ENCODE results near the gene NTSR2.

NTSR2 gene

DNA sequence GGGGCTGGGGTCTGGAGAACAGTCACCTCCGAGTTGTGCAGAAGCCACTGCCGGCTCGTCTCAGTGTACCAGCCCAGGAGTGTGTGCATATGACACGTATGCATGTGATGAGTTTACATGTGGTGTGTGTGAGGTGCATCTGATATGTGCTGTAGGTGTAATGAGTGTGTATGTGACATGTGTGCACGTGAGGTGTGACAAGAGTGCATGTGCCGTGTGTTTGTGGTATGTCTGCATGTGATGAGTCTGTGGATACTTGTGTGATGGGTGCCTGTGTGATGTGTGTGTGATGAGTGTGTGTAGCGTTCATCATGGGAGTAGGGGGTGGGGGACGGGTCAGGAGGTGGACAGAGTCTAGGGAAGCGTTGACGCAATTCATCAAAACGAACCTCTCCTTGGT, 12.8 kb downstream of the NTSR2 start:
- no peak for DNase-seq

DNA sequence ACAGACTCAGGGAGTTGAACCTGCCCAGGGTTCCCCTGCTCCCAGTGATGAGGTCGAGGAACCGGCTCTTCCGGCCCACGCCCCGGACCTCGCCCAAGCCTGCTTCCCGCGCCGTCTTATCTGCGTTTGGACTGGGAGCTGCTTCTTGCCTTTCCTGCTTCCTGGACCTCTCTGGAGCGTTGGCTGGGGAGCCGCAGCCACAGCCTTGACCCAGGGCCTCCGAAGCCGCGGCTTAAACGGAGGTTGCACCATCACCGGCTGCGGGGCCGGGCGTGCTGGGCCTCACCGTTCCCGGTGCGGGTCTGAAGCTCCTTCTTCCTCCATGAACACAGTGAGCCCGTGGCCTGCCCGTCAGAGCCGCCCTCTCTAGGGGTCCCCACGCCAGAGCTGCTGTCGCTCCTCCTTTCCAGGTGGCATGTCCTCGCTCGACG, 13.3 kb downstream of the NTSR2 start:
- DNase-seq = no peak

DNA sequence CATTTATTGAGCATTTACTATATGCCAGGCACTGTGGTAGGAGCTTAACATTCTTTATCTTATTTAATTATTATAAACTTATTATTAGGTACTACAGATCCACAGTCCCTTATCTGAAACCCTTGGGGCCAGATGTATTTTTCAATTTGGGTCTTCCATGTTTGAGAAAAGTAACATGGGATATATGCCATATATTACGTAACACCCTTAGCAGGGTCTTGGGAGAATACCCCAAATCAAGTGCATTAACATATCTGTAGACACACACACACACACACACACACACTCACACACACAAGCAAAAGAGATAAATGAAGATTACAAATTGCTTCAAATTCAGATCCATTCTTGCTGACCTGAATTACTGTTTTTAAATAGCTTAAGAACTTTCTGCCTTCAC, 13.7 kb downstream of the NTSR2 start:
- DNase-seq = no peak

DNA sequence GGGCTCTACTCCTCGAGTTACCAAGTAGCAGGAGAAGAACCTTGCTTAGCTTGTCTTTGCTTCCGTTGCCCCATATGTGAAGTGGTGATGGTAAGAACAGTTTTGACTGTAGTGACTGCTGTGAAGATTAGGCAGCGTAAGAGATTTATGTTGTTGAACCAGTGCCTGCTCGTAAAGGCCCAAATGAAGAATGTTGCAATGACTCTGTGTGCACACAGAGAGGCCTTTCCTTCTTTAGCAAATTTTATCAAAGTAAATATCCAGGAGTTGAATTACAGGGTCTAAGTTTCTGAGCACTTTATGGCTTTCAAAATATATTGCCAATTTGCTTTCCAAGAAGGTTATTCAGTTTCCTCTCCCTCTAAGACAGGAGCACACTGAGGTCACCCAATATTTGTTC, 14.5 kb downstream of the NTSR2 start:
- DNase-seq = no peak

DNA sequence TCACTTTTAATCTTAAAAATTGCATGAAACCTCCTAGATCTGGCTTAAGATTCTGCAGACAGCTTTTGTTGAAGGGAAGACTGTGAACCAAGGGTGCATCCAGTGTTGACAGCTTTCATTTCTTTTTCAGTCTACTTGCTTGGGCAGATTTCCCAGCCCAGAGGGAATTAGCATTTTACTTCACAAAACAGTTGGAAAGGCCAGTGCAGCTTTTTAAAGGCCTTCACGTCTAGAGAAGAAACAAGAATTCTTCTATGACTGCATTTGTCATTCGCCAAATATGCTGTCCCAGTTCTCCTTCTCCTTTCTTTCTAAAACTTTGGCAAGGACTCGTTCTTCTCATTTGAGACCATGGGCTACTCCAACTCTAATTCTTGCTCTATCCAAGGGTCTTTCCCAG, 17.4 kb downstream of the NTSR2 start:
- DNase-seq = no peak

DNA sequence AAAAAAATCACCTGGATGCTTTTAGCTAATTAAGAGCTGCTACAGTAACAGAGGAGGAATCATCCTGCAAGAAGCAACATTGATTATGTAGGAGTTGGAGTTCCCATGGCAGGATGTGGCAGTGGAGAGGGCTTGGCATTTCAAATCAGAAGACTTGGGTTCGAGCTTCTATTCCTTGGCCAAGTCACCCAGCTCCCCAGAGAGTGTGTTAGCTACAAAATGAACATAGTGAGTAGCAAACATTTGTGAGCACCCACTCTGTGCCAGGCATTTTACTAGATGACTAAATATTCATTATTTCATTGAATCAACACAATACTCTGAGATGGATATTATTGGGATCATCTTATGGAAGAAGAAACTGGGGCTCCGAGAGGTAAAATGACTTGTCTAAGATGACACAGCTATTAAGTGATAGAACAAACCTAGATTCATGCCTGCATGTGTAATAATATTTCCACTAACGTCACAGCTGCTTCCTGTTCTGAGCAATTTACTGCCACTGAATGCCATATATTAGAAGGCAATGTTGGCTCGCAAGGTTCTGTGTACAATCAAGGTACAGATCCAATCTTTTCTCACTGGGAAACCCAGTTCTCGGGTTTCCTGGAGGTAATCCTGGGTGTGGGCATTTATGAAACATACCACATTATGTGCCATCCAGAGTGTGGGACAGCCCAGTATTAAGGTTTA, 18.0 kb downstream of the NTSR2 start:
- DNase-seq = no peak

DNA sequence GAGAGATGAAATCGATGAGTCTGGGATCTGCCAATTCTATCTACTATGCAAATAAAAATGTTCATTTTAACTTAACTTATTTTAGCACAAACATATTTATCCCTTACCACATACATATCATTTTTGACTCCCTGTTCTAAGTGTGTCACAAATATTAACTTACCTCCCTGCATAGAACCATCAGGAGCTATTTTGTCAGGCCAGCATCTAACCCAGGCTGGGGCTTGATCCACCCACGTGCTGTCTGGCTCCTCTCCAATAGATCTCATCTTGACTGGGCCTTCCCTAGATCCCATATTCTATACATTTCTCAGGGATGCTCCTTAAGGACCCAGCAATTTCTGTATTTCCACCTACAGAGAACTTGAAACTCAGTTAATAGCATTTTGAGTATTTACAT, 20.9 kb downstream of the NTSR2 start:
- no peak for DNase-seq

DNA sequence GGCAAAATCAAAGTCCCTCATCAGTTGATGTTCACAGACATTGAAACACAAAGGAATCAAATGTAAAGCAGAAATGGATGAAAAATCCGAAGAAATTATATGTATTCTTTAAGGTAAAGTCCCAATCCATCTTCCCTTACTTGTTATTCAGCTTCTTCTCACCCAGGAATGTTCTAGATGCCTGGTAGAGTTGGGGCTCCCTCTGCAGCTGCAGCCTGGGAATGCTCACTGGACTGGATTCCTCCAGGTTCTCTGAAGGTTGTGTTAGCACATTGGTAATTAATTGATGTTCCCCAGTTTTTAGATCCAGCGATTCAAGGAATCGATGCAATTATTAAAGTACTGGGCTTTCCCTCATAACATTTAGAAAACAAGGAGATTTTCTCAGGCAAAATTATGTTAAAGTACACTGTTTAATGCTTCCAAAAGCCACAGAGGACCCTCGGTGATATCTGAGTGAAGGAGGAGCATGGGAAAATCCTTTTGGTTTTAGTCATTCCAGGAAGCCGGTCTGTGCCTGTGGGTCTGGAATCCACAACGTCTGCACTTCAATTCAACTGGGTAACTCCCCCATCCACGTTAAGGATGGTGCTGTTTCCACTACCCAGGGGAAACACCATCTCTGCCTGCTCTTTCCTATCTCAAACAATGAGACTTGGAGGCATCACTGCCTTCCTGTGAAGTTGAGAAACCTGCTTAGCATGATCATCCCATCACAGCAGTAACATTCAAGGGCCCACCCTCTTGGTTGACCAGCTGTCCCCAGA, 22.0 kb downstream of the NTSR2 start:
- no peak for DNase-seq

DNA sequence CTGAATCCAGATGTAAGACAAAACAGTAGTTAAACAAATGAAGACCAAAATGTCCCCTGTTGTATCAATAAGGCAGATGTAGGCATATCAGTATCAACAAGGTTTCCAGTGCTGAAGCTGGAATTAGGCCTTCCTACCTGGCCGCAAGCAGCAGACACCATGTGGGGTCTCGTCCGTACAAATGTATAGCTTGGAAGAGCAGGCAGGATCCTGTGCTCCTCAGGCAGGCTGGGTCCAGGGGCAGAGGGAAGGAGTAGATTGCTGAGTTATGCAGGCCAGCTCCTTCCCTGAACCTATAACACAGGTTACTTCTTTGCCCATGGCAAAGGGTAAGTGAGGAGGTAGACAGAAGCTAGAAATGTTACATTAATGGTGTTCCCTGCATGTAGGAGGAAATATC, 23.5 kb downstream of the NTSR2 start:
- DNase-seq = no peak

DNA sequence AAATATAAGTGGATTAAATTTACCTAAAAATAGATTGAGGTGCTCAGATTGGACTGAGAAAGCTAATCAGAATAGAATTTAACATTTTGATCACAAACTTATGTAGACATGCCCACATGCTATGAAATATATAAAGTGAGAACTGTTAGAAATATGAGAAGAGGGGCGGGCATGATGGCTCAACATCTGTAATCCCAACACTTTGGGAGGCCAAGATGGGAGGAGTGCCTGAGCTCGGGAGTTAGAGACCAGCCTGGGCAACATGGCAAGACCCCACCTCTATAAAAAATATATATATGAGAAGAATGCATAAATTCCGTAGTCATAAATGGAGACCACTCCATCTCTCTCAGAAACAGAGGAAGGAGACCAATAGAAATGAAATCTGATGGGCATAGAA, 25.7 kb downstream of the NTSR2 start:
- DNase-seq = no peak

DNA sequence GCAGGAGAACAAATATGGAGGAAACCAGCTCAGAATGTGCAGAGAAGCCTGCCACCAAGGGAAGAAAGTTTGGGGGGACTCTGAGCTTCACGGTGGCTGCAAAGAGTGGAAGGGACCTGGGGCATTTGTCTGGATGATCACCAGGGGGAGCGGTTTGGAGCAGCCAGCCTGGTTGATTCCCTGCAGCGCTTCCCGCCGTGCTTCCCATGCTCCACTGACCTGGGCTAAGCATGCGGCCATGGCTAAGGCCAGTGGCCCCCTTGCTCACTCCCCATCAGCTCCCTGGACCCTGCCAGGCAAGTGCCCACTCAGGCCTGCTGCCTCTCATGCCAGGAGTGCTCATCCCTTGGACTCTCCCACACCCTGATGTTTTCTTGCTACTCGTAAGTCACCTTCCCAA, 27.0 kb downstream of the NTSR2 start:
- no peak for DNase-seq

DNA sequence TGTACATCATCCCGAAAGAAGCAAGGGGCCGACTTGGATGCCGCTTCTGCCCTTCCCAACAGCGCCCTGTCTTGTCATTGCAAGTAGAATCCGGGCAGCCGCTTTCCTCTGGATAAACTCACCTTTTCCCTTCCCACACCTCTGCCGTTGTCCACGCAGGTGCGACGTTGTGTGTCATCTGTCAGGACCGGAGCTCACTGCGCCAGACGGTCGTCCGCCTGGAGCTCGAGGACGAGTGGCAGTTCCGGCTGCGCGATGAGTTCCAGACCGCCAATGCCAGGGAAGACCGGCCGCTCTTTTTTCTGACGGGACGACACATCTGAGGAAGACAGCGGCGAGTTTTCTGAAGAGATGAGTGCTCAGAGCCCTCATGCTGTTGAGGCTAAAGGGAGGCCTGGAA, 29.9 kb downstream of the NTSR2 start:
- DNase-seq = no peak

DNA sequence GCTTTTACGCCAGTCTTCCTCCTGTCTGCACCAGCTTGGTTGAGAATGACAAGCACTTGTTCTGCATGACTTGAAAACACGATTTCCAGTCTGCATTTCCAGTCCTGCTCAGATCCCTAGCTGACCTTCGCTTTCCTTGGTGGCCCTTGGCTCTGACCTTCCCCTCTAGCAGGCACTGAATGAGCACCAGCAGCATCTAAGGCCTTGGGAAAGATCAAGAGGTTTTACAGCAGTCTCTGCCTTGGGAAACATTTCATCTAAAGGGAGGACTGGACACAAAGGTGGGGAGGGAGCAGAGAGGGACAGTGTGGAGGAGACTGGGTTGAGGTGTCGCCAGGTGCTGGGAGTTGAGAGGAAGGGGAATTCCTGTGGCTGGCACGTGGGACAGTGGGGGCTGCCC, 30.5 kb downstream of the NTSR2 start:
- no peak for DNase-seq

DNA sequence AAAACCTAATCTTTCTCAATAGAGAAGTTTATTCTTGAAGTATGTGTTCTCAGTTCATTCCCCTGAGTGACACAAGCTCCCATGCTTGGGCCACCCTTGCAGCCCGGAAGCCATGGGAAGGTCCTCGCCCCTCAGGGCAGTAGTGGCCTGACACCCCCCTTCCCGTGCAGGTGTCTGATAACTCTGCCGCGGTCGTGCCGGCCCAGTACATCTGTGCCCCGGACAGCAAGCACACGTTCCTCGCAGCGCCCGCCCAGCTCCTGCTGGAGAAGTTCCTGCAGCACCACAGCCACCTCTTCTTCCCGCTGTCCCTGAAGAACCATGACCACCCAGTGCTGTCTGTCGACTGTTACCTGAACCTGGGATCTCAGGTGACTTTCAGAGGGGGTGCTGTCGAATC, 32.4 kb downstream of the NTSR2 start:
- DNase-seq = no peak

DNA sequence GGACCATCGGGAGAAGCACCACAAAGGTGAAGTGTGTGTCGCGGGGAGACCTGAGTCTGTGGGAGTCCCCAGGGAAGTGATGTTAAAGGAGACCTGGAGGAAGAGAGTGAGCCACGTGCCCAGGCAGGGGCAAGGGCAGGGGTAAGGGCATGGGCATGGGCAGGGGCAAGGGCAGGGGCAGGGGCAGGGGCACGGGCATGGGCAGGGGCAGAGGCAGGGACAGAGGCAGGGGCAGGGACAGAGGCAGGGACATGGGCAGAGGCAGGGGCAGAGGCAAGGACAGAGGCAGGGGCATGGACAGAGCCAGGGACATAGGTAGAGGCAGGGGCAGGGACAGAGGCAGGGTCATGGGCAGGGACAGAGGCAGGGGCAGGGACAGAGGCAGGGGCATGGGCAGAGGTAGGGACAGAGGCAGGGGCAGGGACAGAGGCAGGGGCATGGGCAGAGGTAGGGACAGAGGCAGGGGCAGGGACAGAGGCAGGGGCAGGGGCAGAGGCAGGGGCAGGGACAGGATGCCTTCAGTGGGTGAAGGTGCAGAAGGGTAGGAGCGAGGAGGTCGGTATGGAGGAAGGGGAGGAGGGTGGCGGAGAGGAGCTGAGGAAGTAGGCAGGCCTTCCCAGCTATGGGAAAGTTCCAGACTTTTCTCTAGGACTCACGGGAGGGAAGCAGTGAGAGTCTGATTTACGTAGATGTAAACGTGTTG, 33.3 kb downstream of the NTSR2 start:
- DNase-seq = no peak

DNA sequence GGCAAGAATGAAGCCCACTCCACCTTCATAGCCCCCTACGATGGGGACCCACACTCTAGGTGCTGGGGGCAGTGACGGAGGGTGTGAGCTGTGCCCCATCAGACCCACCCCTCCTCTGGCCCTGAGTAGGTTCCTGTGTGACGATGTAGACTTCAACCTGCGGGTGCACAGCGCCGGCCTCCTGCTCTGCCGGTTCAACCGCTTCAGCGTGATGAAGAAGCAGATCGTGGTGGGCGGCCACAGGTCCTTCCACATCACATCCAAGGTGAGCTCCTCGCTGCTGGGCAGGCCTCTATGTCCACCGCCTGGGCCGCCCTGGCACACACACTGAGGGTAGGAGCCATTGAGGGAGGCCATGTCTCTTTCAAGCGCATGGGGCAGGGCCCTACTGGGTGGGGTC, 34.9 kb downstream of the NTSR2 start:
- DNase-seq = no peak

DNA sequence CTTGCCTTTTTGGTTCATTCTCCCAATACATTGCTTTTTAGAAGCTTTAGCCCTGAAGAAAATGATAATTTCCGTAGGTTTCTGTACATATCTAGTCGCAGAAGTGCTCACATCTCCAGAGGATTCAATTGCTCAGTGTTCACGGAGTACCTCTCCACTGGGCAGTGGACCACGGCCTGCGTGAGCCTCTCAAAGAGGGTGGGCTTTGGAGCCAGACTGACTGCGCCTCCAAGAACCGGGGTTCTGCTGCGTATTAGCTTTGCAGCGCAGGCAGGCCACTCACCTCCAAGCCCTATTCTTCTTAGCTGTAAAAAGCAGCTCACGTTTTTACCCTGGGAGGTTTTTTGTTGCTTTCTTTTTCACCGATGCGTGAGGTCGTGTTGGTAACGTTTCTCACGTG, 35.4 kb downstream of the NTSR2 start:
- no peak for DNase-seq

DNA sequence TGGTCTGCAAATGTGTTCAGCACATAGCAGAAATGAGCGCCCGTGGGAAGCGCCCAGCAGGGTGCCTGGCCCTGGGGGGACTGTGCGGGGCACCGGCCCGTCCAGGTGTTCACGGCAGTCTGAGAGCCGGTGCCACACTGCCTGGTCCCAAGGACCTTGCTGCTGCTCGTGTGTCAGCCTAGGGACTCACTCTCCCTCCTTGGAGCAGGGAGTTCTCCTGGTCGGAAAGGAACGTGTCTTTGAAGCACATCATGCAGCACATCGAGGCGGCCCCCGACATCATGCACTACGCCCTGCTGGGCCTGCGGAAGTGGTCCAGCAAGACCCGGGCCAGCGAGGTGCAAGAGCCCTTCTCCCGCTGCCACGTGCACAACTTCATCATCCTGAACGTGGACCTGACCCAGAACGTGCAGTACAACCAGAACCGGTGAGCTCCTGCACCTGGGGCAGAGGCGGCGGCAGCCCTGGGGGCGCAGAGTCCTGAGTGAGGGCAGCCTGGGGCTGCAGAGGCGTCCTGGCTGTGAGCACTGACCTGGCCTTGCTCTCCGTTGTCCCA, 36.0 kb downstream of the NTSR2 start:
- no peak for DNase-seq

DNA sequence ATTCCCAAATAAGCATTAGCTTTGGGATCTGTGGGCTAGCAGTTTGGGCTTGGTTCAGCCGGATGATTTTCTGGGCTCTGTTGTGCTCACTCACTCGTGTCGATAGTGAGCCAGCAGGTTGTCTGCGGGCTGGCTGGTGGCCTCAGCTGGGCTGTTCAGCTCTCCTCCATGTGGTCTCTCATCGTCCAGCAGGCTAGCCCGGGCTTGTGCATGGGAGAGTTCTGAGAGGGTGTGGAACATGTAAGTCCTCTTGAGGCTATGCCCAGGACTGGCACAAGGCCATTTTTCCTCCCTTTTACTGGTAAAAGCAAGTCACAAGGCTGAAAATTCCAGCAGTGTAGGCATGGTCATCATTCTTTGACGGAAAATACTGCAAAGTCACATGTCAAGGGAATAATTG, 38.5 kb downstream of the NTSR2 start:
- no peak for DNase-seq

DNA sequence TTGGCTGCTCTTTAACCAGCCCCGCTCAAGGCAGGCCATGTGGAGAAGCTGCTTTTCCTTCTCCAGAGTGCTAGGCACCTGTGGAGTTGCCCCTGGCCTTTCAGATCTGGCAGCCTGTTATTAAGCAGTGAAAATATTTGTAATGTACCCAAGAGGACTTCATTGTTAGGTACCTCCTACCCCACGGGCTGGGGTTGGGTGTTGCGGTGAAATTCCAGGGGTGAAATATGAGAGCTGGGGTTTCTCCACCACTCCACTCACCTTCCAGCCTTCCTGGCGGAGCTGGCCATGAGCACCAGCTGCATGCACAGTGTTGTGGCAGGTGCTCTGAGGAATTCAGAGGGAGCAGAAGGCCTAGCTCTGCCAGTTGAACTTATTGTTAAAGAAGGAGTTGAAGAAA, 39.1 kb downstream of the NTSR2 start:
- DNase-seq = no peak

DNA sequence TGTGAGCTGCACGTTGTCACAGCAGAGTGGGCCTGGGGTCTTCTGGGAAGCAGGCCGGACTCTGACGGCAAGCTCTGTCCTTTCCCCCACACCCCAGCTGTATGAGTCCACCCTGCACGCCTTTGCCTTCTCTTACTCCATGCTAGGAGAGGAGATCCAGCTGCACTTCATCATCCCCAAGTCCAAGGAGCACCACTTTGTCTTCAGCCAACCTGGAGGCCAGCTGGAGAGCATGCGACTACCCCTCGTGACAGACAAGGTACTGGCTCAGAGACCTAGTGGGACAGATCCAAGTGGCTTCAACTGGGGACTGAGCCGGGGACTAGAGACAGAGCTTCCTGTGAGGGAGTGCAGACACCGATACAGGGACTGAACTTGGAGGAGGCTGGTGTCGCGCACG, 40.1 kb downstream of the NTSR2 start:
- DNase-seq = no peak

DNA sequence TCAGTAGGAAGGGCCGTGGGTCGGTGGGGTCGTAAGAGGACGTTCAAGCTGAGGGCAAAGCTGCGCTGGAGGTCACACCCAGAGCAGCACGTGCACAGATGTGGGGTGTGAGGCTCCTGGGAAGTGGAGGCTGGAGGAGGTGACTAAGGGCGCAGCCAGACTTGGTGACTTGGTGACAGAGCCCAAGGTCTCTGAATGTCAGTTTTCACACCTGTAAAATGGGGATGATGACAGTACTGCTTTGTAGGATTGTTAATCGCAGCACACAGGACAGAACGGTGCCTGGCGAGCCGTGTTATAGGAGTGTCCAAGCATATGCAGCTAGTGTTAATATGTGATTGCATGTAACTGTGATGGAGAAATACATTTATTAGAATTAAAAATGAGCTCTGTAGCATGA, 40.8 kb downstream of the NTSR2 start:
- DNase-seq = no peak

DNA sequence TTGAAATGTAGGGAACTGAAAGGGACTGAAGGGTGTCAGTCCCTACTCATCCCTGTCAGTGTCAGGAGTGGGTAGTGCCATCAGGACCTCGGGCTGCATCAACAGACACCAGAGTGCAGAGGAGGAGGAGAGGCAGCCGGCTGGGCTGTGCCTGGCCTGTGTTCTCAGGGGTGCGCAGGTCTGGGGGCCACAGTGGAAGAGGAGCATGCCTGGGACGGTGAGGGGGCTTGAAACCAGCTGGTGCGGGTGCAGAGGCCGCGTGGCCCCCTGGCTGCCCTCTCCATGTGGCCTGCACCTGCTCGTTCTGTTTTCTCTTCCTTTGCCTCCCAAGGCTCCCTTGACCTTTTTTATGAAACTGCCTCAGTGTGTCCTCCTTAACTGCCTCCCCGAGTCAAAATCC, 41.3 kb downstream of the NTSR2 start:
- DNase-seq = no peak

DNA sequence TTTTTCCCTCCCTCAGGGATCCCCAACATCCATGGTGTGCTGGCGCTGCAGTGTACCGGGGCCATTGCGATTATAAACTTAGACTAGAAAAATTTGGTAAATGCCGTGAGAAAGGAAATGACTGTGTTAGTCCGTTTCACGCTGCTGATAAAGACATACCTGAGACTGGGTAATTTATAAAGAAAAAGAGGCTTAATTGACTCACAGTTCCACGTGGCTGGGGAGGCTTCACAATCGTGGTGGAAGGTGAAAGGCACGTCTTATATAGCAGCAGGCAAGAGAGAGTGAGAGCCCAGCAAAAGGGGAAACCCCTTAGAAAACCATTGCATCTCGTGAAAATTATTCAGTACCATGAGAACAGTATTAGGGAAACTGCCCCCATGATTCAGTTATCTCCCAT, 44.3 kb downstream of the NTSR2 start:
- DNase-seq = no peak
